OCI-LY7 (cell line): Measurements from ENCODE around the gene MPPED1.

Experiments used
- EZH2phosphoT487 ChIP-seq: fragments of 200-600 bp; sonication (generic); IDR thresholded peaks from 2 replicates; pipeline ENCODE4 v1.6.1; 2018; ENCODE audit warnings: low read depth, borderline replicate concordance, mild to moderate bottlenecking, mixed run types, antibody characterized with exemption, low read length, moderate library complexity, mixed read lengths
- TF ChIP-seq, protein P1 (sequence below): fragments of 200-600 bp; sonication (generic); conservative IDR thresholded peaks from 2 replicates; pipeline ENCODE4 v1.5.1; 2014; ENCODE audit warnings: mild to moderate bottlenecking, antibody characterized with exemption, low read length, moderate library complexity, mixed read lengths

- TF ChIP-seq, protein P1, sequence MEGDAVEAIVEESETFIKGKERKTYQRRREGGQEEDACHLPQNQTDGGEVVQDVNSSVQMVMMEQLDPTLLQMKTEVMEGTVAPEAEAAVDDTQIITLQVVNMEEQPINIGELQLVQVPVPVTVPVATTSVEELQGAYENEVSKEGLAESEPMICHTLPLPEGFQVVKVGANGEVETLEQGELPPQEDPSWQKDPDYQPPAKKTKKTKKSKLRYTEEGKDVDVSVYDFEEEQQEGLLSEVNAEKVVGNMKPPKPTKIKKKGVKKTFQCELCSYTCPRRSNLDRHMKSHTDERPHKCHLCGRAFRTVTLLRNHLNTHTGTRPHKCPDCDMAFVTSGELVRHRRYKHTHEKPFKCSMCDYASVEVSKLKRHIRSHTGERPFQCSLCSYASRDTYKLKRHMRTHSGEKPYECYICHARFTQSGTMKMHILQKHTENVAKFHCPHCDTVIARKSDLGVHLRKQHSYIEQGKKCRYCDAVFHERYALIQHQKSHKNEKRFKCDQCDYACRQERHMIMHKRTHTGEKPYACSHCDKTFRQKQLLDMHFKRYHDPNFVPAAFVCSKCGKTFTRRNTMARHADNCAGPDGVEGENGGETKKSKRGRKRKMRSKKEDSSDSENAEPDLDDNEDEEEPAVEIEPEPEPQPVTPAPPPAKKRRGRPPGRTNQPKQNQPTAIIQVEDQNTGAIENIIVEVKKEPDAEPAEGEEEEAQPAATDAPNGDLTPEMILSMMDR = no peak
- TF ChIP-seq EZH2phosphoT487 = no peak
These were observed 93.0 kb downstream of the MPPED1 start for GRCh38 chr22:43504666-43505261.
